Chondrocyte (in vitro differentiated cells): ENCODE measurements around the gene LPIN1. TPM values are rescaled to one million over a fixed set of nuclear protein-coding genes. Genes with fewer than 3 reads are reported as not detected.

Source experiments
- DNase-seq: peaks from one replicate; pipeline ENCODE4 v3.0.0; 2021; ENCODE audit warnings: mixed read lengths, low spot score
- H3K27ac Mint-ChIP-seq: one replicate; pipeline ENCODE4 v1.8.0; 2021; ENCODE audit warnings: mild to moderate bottlenecking, moderate library complexity, mixed read lengths; ENCODE audit not compliant: unreplicated experiment
- H3K27me3 Mint-ChIP-seq: 2 replicates; pipeline ENCODE4 v1.8.0; 2021; ENCODE audit warnings: low read depth, mixed read lengths
- H3K36me3 Mint-ChIP-seq: 2 replicates; pipeline ENCODE4 v1.8.0; 2021; ENCODE audit warnings: low read depth, mixed read lengths
- H3K4me1 Mint-ChIP-seq: 2 replicates; pipeline ENCODE4 v1.8.0; 2021; ENCODE audit warnings: low read depth, mild to moderate bottlenecking, mixed read lengths
- H3K4me3 Mint-ChIP-seq: one replicate; pipeline ENCODE4 v1.8.0; 2021; ENCODE audit warnings: mild to moderate bottlenecking, moderate library complexity, mixed read lengths; ENCODE audit not compliant: unreplicated experiment
- H3K9me3 Mint-ChIP-seq: 2 replicates; pipeline ENCODE4 v1.8.0; 2021; ENCODE audit warnings: low read depth, mixed read lengths
- total RNA-seq: library from RNA; stranded (reverse); gene quantifications from 3 replicates; pipeline ENCODE4 v1.2.1, GENCODE V29; 2021
- TF ChIP-seq, protein P1 (sequence below): fragments of 200-600 bp; sonication (generic); IDR thresholded peaks from 2 replicates; pipeline ENCODE4 v1.5.0; 2021; ENCODE audit warnings: antibody characterized with exemption, mild to moderate bottlenecking, moderate library complexity

Gene LPIN1
- total RNA-seq, 1 donor from 2014 or later: 17.5 TPM

DNA sequence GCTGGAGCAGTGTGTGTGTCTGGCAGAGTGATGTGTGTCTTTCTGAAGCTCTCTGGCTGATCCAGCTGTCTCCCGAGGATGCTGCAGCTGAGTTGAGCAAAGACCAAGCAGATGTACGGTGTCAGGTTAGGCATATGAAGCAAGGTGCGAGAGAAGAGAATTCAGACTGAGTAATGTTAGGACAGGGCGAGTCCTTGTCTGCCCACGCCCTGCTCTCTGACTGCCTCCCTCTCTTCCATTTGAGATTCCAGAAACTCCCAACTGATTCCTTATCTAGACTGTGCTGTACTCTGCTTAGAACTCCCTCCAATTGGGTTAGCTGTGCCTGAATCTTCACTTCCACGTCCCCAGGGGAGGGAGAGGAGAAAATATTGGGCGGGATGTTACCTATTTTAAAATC is 25.7 kb upstream of the LPIN1 start:
- no peaks in the 10 kb centered on the region for H3K9me3 Mint-ChIP-seq
- H3K27ac Mint-ChIP-seq: no peak overlapping the region

DNA sequence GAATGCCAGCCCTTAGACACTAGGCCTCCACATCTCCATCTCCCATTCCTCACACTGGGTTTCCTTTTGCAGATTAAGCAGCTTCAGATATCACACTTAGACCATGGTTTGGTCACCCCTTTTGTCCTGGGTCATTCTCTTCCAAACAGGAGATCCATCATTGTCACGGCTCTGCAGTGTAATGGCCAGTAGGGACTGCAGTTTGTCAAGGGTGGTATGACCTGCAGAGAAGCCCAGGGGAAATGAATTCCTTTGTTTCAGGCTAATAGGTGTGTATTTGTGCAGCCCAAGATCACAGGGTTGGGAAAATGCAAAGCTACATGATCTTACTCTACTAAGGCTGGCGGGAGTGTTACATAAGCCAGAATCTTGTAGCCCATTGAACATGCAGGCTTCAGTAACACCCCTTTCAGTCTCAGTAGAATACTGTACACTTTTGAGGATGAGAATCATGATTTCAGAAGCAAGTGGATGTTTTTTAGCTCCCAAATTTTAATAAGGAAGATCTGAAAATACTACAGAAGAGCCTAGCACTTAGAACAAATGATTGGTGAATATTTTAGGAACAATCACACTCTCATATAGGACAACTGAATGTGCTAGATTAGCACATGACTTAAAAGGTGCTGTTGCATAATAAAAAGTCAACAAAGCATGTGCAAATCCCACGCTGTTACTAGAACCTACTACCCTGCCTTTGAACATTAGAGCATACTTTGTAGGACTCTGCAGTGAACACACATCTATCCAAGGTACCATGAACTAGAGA is 24.0 kb upstream of the LPIN1 start:
- TF ChIP-seq, protein P1, sequence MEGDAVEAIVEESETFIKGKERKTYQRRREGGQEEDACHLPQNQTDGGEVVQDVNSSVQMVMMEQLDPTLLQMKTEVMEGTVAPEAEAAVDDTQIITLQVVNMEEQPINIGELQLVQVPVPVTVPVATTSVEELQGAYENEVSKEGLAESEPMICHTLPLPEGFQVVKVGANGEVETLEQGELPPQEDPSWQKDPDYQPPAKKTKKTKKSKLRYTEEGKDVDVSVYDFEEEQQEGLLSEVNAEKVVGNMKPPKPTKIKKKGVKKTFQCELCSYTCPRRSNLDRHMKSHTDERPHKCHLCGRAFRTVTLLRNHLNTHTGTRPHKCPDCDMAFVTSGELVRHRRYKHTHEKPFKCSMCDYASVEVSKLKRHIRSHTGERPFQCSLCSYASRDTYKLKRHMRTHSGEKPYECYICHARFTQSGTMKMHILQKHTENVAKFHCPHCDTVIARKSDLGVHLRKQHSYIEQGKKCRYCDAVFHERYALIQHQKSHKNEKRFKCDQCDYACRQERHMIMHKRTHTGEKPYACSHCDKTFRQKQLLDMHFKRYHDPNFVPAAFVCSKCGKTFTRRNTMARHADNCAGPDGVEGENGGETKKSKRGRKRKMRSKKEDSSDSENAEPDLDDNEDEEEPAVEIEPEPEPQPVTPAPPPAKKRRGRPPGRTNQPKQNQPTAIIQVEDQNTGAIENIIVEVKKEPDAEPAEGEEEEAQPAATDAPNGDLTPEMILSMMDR: no peak
- Mint-ChIP-seq H3K4me3 (no peak overlapping the region), H3K4me1 (no peaks in the 10 kb centered on the region), H3K27me3 (peaks cover 64% of the 10 kb centered on the region), H3K9me3 (no peaks in the 10 kb centered on the region), H3K27ac (no peak overlapping the region), H3K36me3 (no peaks in the 10 kb centered on the region)
- no peak for DNase-seq

More for the DNA sequence above, 25.7 kb upstream of the LPIN1 start:
- TF ChIP-seq, protein P1: no peak
- peaks cover 53% of the 10 kb centered on the region for H3K27me3 Mint-ChIP-seq
- H3K36me3 Mint-ChIP-seq: no peaks in the 10 kb centered on the region
- no peak overlapping the region for H3K4me3 Mint-ChIP-seq
- DNase-seq: no peak
- peaks cover 3% of the 10 kb centered on the region for H3K4me1 Mint-ChIP-seq

DNA sequence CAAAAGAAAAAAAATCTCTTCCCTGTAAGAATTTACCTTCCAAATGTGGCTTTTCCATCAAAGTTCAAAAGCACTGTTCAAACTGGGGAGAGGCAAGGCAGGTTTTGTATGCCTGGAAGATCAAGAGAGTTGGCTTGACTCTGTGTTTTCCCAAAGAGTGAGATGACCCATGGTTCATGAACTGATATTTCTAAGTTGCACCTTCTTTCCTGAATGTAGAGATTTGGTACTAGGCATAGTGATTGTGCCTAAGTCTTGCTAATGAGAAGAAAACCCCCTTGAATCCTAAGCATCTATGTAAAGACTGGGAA is 23.4 kb upstream of the LPIN1 start:
- Mint-ChIP-seq H3K27ac (no peak overlapping the region), H3K27me3 (peaks cover 65% of the 10 kb centered on the region)

DNA sequence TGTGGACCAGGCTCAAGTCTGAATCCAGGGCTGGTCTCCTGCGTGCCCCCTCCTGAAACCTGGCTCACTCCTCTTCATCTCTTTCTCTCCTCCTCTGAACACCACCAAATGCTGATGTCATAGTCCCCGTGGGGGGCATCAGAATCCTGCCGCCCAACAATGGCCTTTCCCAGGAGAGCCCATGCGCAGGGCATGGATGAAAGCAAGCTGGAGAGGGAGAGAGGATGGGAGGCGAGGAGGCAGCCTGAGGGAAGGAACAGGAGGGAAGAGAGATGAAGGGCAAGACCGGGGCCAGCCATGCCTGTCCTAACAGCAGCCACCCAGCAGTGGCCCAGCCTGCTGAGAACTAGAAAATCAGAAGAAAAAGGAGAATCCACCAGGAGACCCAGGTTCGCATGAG is 22.3 kb upstream of the LPIN1 start:
- Mint-ChIP-seq H3K27me3 (peaks cover 60% of the 10 kb centered on the region), H3K4me1 (no peaks in the 10 kb centered on the region), H3K9me3 (no peaks in the 10 kb centered on the region), H3K4me3 (no peak overlapping the region), H3K36me3 (no peaks in the 10 kb centered on the region), H3K27ac (no peak overlapping the region)
- TF ChIP-seq, protein P1: no peak
- no peak for DNase-seq

More for the DNA sequence above, 23.4 kb upstream of the LPIN1 start:
- TF ChIP-seq, protein P1: no peak
- DNase-seq: no peak
- no peak overlapping the region for H3K4me3 Mint-ChIP-seq
- no peaks in the 10 kb centered on the region for H3K4me1 Mint-ChIP-seq
- H3K36me3 Mint-ChIP-seq: no peaks in the 10 kb centered on the region
- H3K9me3 Mint-ChIP-seq: no peaks in the 10 kb centered on the region

DNA sequence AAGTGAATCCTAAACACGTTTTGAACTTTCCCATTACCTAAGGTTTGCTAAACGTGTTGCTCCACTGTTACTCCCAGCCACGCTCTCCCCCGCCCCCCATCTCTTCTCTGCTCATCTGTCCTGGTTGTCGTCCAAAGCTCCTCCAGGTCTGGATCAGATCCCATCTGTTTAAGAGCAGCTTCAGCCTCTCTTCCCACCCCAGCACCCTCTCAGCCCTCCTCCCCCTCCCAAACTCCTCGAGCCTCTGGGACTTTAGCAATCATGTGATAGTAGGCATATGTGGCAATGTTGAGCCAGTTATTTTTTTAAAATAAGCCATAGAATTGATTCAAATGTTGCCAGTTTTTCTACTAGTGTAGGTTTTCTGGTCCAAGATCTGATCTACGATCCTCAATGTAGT is 20.0 kb upstream of the LPIN1 start:
- no peak for DNase-seq
- TF ChIP-seq, protein P1: no peak
- Mint-ChIP-seq H3K27me3 (peaks cover 49% of the 10 kb centered on the region), H3K36me3 (no peaks in the 10 kb centered on the region), H3K9me3 (no peaks in the 10 kb centered on the region), H3K27ac (no peak overlapping the region), H3K4me3 (no peak overlapping the region), H3K4me1 (no peaks in the 10 kb centered on the region)
